Tibial nerve (tissue), 4 donors: ENCODE results near the gene TMEM109. TPM values are rescaled to one million over a fixed set of nuclear protein-coding genes. Genes with fewer than 3 reads are reported as not detected.

Experiments
- DNase-seq, 2 donors: peaks; one replicate each; pipeline ENCODE4 v3.0.0-alpha.2; 2019; ENCODE audit warnings: low spot score in 2 of 2
- H3K27ac ChIP-seq, 4 donors: fragments of 200-600 bp; sonication (generic) in 3 of 4; one replicate each; pipeline ENCODE4 v1.5.1; 2017 to 2019; ENCODE audit warnings: mild to moderate bottlenecking in 1 of 4
- H3K27me3 ChIP-seq, 2 donors: fragments of 200-600 bp; sonication (generic) in 1 of 2; one replicate each; pipeline versions ENCODE4 v1.5.1 to v1.6.0; 2017 to 2019
- H3K36me3 ChIP-seq, 3 donors: fragments of 200-600 bp; sonication (generic); one replicate each; pipeline ENCODE4 v1.5.1; 2018 to 2019
- H3K4me1 ChIP-seq, 4 donors: fragments of 200-600 bp; sonication (generic) in 3 of 4; one replicate each; pipeline ENCODE4 v1.5.1; 2017 to 2019
- H3K4me3 ChIP-seq, 4 donors: fragments of 200-600 bp; sonication (generic) in 3 of 4; one replicate each; pipeline ENCODE4 v1.5.1; 2017 to 2019; ENCODE audit warnings: mild to moderate bottlenecking in 1 of 4, moderate library complexity in 1 of 4
- H3K9me3 ChIP-seq, 4 donors: fragments of 200-600 bp; sonication (generic) in 3 of 4; one replicate each; pipeline ENCODE4 v1.5.1; 2017 to 2019
- EP300 ChIP-seq, 2 donors: sonication (generic); formaldehyde crosslinking; IDR thresholded peaks; one replicate each; pipeline ENCODE4 v1.6.1; 2017; ENCODE audit warnings: antibody characterized with exemption in 2 of 2, mild to moderate bottlenecking in 1 of 2
- POLR2A ChIP-seq, 2 donors: fragments of 450-650 bp; IDR thresholded peaks; one replicate each; pipeline ENCODE4 v1.6.1; 2017; ENCODE audit warnings: antibody characterized with exemption in 2 of 2, mild to moderate bottlenecking in 2 of 2, moderate library complexity in 2 of 2
- WGBS, 2 donors: methylation state at CpG; one replicate each; pipeline ENCODE4 v1.1.5; 2018; 5-methylcytosine and 5-hydroxymethylcytosine counted together
- total RNA-seq, 4 donors: library from RNA; depleted of rRNA; stranded (reverse); fragments of >200 nt; gene quantifications; one replicate each; pipeline ENCODE4 v1.1.0, GENCODE V29; 2016
- TF ChIP-seq, protein P1 (sequence below), 5 experiments: fragments of 200-600 bp in 3 of 5; fragments of 450-650 bp in 2 of 5; sonication (generic) in 3 of 5; IDR thresholded peaks; one replicate each; pipeline ENCODE4 v1.5.1; 2016 to 2019; ENCODE audit warnings: antibody characterized with exemption in 5 of 5, mild to moderate bottlenecking in 3 of 5, moderate library complexity in 2 of 5

The TMEM109 gene
- total RNA-seq, 4 donors from 2014 or later: 173 to 300 (median 197) TPM

DNA sequence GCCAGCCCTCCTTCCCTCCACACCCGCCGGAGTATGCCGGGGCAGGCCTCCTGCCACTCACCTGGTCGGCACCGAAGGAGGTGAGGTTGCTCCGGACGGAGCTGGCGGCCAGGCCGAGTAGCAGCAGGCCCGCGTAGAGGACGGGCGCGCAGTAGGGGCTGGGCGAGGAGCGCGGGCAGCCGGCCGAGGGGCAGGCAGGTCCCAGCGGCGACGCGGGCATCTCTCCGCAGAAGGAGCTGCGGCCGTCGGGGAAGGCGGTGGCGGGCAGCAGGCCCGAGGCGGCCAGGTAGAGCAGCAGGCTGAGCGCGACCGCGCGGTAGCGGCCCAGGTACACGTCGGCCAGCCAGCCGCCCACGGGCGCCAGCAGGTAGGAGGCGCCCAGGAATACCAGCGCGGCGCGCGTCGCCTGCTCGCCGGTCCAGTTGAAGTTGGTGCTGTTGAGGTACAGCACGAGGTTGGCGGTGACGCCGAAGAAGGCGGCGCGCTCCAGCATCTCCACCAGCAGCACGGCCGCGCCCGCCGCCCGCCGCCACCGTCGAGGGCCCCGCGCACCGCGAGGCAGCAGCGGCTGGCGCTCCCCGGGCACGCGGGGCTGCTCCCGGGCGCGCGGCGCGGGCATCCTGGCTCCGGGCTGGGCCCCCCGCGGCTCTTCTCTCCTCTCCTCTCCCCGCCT is 37.1 kb downstream of the TMEM109 start:
- Histone ChIP-seq H3K27ac (peak overlapping the region; percentile 87 to 98 (median 92)), H3K4me1 (peaks cover 0 to 61% (median 20%) of the 10 kb centered on the region in 4 donors), H3K36me3 (peaks cover 0 to 5% (median 0%) of the 10 kb centered on the region in 3 donors), H3K4me3 (peak overlapping the region; percentile 30 to 66 (median 60)), H3K9me3 (no peaks in the 10 kb centered on the region), H3K27me3 (no peaks in the 10 kb centered on the region)
- TF ChIP-seq, protein P1, sequence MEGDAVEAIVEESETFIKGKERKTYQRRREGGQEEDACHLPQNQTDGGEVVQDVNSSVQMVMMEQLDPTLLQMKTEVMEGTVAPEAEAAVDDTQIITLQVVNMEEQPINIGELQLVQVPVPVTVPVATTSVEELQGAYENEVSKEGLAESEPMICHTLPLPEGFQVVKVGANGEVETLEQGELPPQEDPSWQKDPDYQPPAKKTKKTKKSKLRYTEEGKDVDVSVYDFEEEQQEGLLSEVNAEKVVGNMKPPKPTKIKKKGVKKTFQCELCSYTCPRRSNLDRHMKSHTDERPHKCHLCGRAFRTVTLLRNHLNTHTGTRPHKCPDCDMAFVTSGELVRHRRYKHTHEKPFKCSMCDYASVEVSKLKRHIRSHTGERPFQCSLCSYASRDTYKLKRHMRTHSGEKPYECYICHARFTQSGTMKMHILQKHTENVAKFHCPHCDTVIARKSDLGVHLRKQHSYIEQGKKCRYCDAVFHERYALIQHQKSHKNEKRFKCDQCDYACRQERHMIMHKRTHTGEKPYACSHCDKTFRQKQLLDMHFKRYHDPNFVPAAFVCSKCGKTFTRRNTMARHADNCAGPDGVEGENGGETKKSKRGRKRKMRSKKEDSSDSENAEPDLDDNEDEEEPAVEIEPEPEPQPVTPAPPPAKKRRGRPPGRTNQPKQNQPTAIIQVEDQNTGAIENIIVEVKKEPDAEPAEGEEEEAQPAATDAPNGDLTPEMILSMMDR (IDR thresholded peaks at IDR 0.05): no peak
- TF ChIP-seq EP300 (IDR thresholded peaks at IDR 0.05): peak in 1 of 2 donors; percentile 4
- DNase-seq: no peak
- WGBS, 2 donors: 18 to 26% methylated on average over 32 to 48 of the region's 86 CpGs

- H3K27me3 ChIP-seq: no peaks in the 10 kb centered on the region
- H3K4me3 ChIP-seq: peak overlapping the region; percentile 30 to 66 (median 60)
- peaks cover 0 to 57% (median 20%) of the 10 kb centered on the region in 4 donors for H3K4me1 ChIP-seq
- WGBS, 2 donors: 4 to 5% methylated on average over 8 of the region's 8 CpGs
- peak in 1 of 2 donors; percentile 23 for DNase-seq
- TF ChIP-seq EP300 (IDR thresholded peaks at IDR 0.05) (no peak), POLR2A (IDR thresholded peaks at IDR 0.05) (no peak)
- TF ChIP-seq, protein P1 (IDR thresholded peaks at IDR 0.05): no peak
- H3K36me3 ChIP-seq: no peaks in the 10 kb centered on the region
- no peaks in the 10 kb centered on the region for H3K9me3 ChIP-seq
- peak overlapping the region; percentile 87 to 98 (median 92) for H3K27ac ChIP-seq
Measured at GRCh38 chr11:60951606-60951903, 37.6 kb downstream of the TMEM109 start.

DNA sequence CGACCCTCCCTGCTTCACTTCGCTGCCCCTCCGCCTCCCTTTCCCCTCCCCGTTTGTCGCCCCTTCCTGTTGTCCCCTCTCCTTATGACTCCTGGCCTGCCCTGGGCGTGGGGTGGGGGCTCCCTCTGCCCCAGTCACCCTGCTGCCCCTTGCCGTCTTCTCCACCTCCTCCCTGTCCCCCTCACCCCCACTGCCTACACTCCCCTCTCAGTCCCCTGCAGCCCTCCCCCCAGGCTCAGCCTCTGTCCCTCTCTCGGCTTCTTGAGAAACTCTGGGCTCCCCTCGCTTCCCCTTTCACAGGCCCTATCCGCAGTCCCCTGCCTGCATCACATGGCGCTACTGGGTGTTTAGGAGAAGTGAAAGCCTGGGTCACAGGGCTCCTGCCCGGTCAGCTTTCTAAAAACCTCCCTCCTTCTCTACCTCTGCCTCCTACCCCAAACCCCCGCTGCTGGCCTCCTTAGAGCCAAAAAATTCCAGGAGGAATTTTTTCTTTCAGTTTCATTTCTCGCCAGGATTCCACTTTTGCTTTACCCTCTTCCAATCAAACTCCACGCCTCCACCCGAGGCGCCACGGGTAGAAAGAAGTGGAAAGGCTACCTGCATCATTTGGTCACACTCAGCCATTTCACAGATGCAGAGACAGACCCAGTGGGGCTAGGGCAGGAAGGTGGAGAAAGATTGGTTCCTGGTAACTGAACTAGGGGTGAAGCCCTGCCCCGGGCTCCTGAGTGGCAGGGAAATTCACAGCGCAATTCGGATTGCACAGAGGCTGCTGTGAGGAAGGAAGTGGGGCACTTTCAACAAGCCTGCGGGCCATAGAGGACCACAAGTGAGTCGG is 38.2 kb downstream of the TMEM109 start, which contains the start of gene SLC15A3:
TSS of gene SLC15A3 (minus strand) at position 273 of the 838 bp plus-strand sequence. CDS start 625 bp downstream, outside the sequence.
- peaks cover 0 to 52% (median 20%) of the 10 kb centered on the region in 4 donors for H3K4me1 ChIP-seq
- H3K27ac ChIP-seq: peak within 1 kb of the TSS; percentile 87 to 98 (median 92)
- peak; percentile 46 to 65 for DNase-seq
- no peaks in the 10 kb centered on the region for H3K36me3 ChIP-seq
- peak within 1 kb of the TSS; percentile 30 to 66 (median 60) for H3K4me3 ChIP-seq
- H3K27me3 ChIP-seq: no peaks in the 10 kb centered on the region
- TF ChIP-seq EP300 (IDR thresholded peaks at IDR 0.05) (peak in 1 of 2 donors; percentile 56), POLR2A (IDR thresholded peaks at IDR 0.05) (peak in 1 of 2 donors; percentile 47)
- TF ChIP-seq, protein P1 (IDR thresholded peaks at IDR 0.05): no peak
- 1 to 3% methylated on average over 23 of the region's 23 CpGs for whole genome bisulfite sequencing, 2 donors
- H3K9me3 ChIP-seq: no peaks in the 10 kb centered on the region

DNA sequence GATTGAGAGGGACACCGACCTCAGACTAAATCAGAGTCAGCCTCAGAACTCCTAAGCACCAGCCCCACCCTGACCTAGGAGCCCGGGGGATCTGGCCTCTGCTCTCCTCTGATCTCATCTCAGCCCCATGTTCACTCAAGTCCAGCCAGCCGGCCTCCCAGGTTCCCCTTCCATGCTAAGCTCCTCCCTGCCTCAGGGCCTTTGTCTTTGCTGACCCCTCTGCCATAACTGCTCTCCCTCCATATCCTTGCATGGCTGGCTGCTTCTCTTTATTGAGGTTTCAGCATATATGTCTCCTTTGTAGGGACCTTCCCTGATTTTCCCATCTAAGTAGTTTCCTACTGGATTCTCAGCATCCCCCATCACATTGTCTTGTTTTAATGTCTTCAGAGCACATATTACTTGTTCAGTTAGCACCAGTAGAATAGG is 38.8 kb downstream of the TMEM109 start:
- WGBS, 2 donors: 10 to 14% methylated on average over 3 of the region's 3 CpGs
- H3K4me3 ChIP-seq: peak overlapping the region; percentile 30 to 66 (median 60)

More for the DNA sequence above, 38.8 kb downstream of the TMEM109 start:
- Histone ChIP-seq H3K9me3 (no peaks in the 10 kb centered on the region), H3K4me1 (peaks cover 0 to 45% (median 16%) of the 10 kb centered on the region in 4 donors), H3K27ac (peak overlapping the region; percentile 87 to 98 (median 92)), H3K27me3 (no peaks in the 10 kb centered on the region), H3K36me3 (no peaks in the 10 kb centered on the region)
- DNase-seq: no peak
- TF ChIP-seq EP300 (IDR thresholded peaks at IDR 0.05): no peak
- no peak for TF ChIP-seq POLR2A (IDR thresholded peaks at IDR 0.05)
- TF ChIP-seq, protein P1 (IDR thresholded peaks at IDR 0.05): no peak
